H1 (cell line): ENCODE data around the gene DOK7. TPM values are rescaled to one million over a fixed set of nuclear protein-coding genes. Genes with fewer than 3 reads are reported as not detected.

Source experiments
- CBX5 ChIP-seq: fragments of 300-800, 300-1000 bp; sonication (generic); IDR thresholded peaks from 2 replicates; pipeline ENCODE4 v1.7.1; 2016; ENCODE audit warnings: antibody characterized with exemption, low read length, low read depth
- CHD7 ChIP-seq: fragments of 300-600 bp; sonication (generic); IDR thresholded peaks from 2 replicates; pipeline ENCODE4 v1.7.1; 2012; ENCODE audit warnings: low read length, moderate library complexity, mild to moderate bottlenecking, inconsistent platforms; ENCODE audit not compliant: insufficient replicate concordance
- E2F6 ChIP-seq: IDR thresholded peaks from 2 replicates; pipeline ENCODE4 v1.6.1; 2012; ENCODE audit warnings: inconsistent platforms
- KDM5A ChIP-seq: fragments of 200-600 bp; IDR thresholded peaks from 2 replicates; pipeline ENCODE4 v1.7.1; 2012; ENCODE audit warnings: mild to moderate bottlenecking, low read length, inconsistent platforms, mixed read lengths
- POLR2AphosphoS5 ChIP-seq: IDR thresholded peaks from 2 replicates; pipeline ENCODE4 v1.6.1; 2011; ENCODE audit warnings: low read depth, low read length
- RNF2 ChIP-seq: fragments of 200-900, 300-1000 bp; sonication (generic); IDR thresholded peaks from 2 replicates; pipeline ENCODE4 v1.7.1; 2016; ENCODE audit warnings: borderline replicate concordance, low read depth, mild to moderate bottlenecking, antibody characterized with exemption, low read length; ENCODE audit not compliant: poor library complexity, severe bottlenecking; ENCODE audit errors: missing control alignments
- SIN3A ChIP-seq, 2 experiments: IDR thresholded peaks in 1 of 2; conservative IDR thresholded peaks in 1 of 2; 2 replicates each; pipeline ENCODE4 v1.6.1; 2011 to 2012; ENCODE audit warnings: low read length in 2 of 2, improper control_type of control experiment in 1 of 2, low read depth in 1 of 2, mild to moderate bottlenecking in 1 of 2
- TAF1 ChIP-seq: IDR thresholded peaks from 2 replicates; pipeline ENCODE4 v1.6.1; 2011; ENCODE audit warnings: mild to moderate bottlenecking, low read depth, low read length
- TBP ChIP-seq: IDR thresholded peaks from 2 replicates; pipeline ENCODE4 v1.6.1; 2011; ENCODE audit warnings: low read depth, low read length, improper control_type of control experiment
- TCF12 ChIP-seq: IDR thresholded peaks from 2 replicates; pipeline ENCODE4 v1.6.1; 2011; ENCODE audit warnings: low read depth, mild to moderate bottlenecking, low read length
- polyA plus RNA-seq, 7 experiments: library from polyadenylated mRNA; depleted of rRNA in 3 of 7; stranded (reverse) in 5 of 7; unstranded in 2 of 7; fragments of >200 nt in 5 of 7; fragments of 200-250 nt in 2 of 7; gene quantifications; 1 replicate in 5 of 7; 2 replicates in 1 of 7; 4 replicates in 1 of 7; pipeline versions ENCODE4 v1.2.1 to v1.2.3, GENCODE V29; 2011 to 2013; ENCODE audit warnings: missing spikeins in 2 of 7, mixed read lengths in 2 of 7
- total RNA-seq: library from RNA; stranded (reverse); fragmentation: NEBNext Ultra II Directional; extraction: Animal tissue kit (Norgen Biotek cat#: 25700); gene quantifications from 2 replicates; pipeline ENCODE4 v1.2.1, GENCODE V29; 2021

DOK7 gene
- total and polyA plus RNA-seq, 2 of the 8 experiments (the other 6 are each of a cell fraction or from before 2014, with no cell fraction given), result 0.32 TPM; not detected in 1

GRCh38 chr4:3430524-3430923 lies 32.6 kb upstream of the DOK7 start (continued):
- TF ChIP-seq CHD7, result no peak
- TF ChIP-seq POLR2AphosphoS5, result no peak
- no peak for TF ChIP-seq TAF1
- no peak for TF ChIP-seq TCF12
- no peak for TF ChIP-seq RNF2
- TF ChIP-seq KDM5A, result no peak
- TF ChIP-seq CBX5, result no peak
- no peak for TF ChIP-seq TBP
- TF ChIP-seq SIN3A (conservative IDR thresholded peaks at IDR 0.05 in 1 of 2, IDR thresholded peaks at IDR 0.05 in 1 of 2; ENCODE audit: low read depth in 1 of 2, low read length in 2 of 2), result no peak
- TF ChIP-seq E2F6, result no peak
